Measurements from ENCODE around the gene EAPP. TPM values are rescaled to one million over a fixed set of nuclear protein-coding genes. Genes with fewer than 3 reads are reported as not detected.
"Not testable (repeated sequence)": the region's sequence is repeated elsewhere in the genome, so short reads cannot be mapped to it uniquely, and the experiment has no call there.

The EAPP gene
- total RNA-seq, 1 experiment from 2014 or later: 47.1 TPM

- DNase-seq (ENCODE audit: low spot score): no peak
These were observed 51.0 kb downstream of the EAPP start for GRCh38 chr14:34488528-34488927.

- DNase-seq (ENCODE audit: low spot score): no peak
These were observed 54.8 kb downstream of the EAPP start for GRCh38 chr14:34484726-34485125.

- no peak for DNase-seq (ENCODE audit: low spot score)
These were observed 57.0 kb downstream of the EAPP start for GRCh38 chr14:34482463-34482862.

GRCh38 chr14:34479694-34480093 lies 59.8 kb downstream of the EAPP start:
- no peak for DNase-seq (ENCODE audit: low spot score)

- DNase-seq (ENCODE audit: low spot score): no peak
These were observed 61.2 kb downstream of the EAPP start for GRCh38 chr14:34478261-34478660.

- not testable (repeated sequence) for DNase-seq (ENCODE audit: low spot score)
These were observed 63.5 kb downstream of the EAPP start for GRCh38 chr14:34476036-34476435.

- DNase-seq (ENCODE audit: low spot score): no peak
These were observed 64.3 kb downstream of the EAPP start for GRCh38 chr14:34475163-34475562.

GRCh38 chr14:34474187-34474679 lies 65.3 kb downstream of the EAPP start:
- no peak for DNase-seq (ENCODE audit: low spot score)

GRCh38 chr14:34472706-34473279 lies 66.7 kb downstream of the EAPP start:
- DNase-seq (ENCODE audit: low spot score): no peak

GRCh38 chr14:34470319-34470718 lies 69.2 kb downstream of the EAPP start:
- no peak for DNase-seq (ENCODE audit: low spot score)

- no peak for DNase-seq (ENCODE audit: low spot score)
These were observed 72.8 kb downstream of the EAPP start for GRCh38 chr14:34466691-34467090.

Other genes starting within 250 kb of the EAPP start
- 16.3 and 16.5 TPM in 2 replicates for gene SPTSSA, start 77.5 kb downstream of the EAPP start, total RNA-seq (2014; rRNA removed; shearing (Covaris generic))
- 106 and 155 TPM in 2 replicates for gene SNX6, start 90.4 kb upstream of the EAPP start, total RNA-seq (2014; rRNA removed; shearing (Covaris generic))
- 110 and 143 TPM in 2 replicates for gene CFL2, start 174.9 kb upstream of the EAPP start, total RNA-seq (2014; rRNA removed; shearing (Covaris generic))